ENCODE results near the gene NSUN5. TPM values are rescaled to one million over a fixed set of nuclear protein-coding genes. Genes with fewer than 3 reads are reported as not detected.

Gene NSUN5
- total RNA-seq, result 11.5 and 15.5 TPM in 2 replicates

GRCh38 chr7:73308665-73309214, at the start of gene NSUN5:
Gene NSUN5 (minus strand): TSS chr7:73308826. CDS start chr7:73308790, 36 bp downstream.

GRCh38 chr7:73327922-73328321, 19.3 kb upstream of the NSUN5 start, which contains the start of the genes FKBP6 and TRIM50:
Gene FKBP6 (plus strand): TSS chr7:73328161. CDS start chr7:73328429, 268 bp downstream.
Gene TRIM50 (minus strand): TSS chr7:73328082. CDS start chr7:73324787, 3,295 bp downstream.

Other genes with a start within 250 kb of the NSUN5 start
- gene SPDYE9, start 222.8 kb downstream of the NSUN5 start, total RNA-seq, result not detected in 2 replicates
- not detected in 2 replicates for gene TRIM50, start 19.3 kb upstream of the NSUN5 start, total RNA-seq
- not detected in 2 replicates for gene FKBP6, start 19.3 kb upstream of the NSUN5 start, total RNA-seq
- gene FZD9, start 125.0 kb upstream of the NSUN5 start, total RNA-seq, result 0.06 and 0.40 TPM in 2 replicates
- gene BAZ1B, start 213.5 kb upstream of the NSUN5 start, total RNA-seq, result 61.3 and 70.0 TPM in 2 replicates
- gene BCL7B, start 248.9 kb upstream of the NSUN5 start, total RNA-seq, result 22.7 and 25.5 TPM in 2 replicates

Data from aortic smooth muscle cell (primary cell).